Skin of body (tissue), 2 donors: ENCODE measurements around the gene COL18A1. TPM values are rescaled to one million over a fixed set of nuclear protein-coding genes. Genes with fewer than 3 reads are reported as not detected.

Source experiments
- DNase-seq: peaks from one replicate; lab custom pipeline; 2025; lab: John Stamatoyannopoulos, UW
- total RNA-seq: library from RNA; depleted of rRNA; stranded (reverse); fragments of >200 nt; gene quantifications from one replicate; pipeline ENCODE4 v1.2.3, GENCODE V29; 2014

COL18A1 gene
- total RNA-seq, 1 donor from 2014 or later: 60.9 TPM

DNA sequence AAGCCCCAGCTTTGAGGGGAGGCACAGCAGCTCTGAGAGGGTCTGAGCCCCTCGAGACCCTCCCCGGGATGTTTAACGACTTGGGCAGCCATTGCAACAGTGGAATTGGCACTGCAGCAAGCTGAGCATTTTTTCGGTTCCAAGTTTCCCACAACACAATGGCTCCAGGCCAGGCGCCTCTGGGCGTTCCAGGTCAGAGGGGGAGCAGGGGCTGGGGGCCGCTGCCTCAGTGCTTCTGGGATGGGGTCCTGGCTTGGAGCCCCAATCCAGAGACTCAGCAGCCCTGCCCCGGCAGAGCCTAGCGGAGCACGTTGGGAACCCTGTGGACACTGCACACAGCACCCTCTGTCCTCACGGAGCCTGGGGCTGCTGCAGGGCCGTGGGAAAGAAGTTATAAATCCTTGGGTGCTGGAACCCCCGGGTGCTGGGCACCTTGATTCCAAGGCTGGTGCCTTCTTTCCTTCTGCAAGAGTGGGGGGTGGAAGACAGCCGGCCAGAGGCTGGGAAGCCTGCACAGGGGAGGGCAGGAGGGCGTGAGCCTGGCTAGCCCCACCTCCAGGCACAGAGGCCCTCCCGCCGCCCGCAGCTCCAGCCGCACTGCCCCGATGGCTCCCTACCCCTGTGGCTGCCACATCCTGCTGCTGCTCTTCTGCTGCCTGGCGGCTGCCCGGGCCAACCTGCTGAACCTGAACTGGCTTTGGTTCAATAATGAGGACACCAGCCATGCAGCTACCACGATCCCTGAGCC, 50.1 kb downstream of the COL18A1 start:
- no peak for DNase-seq

GRCh38 chr21:45455674-45456583, 51.0 kb downstream of the COL18A1 start:
- DNase-seq: no peak

GRCh38 chr21:45456584-45457160, 51.7 kb downstream of the COL18A1 start:
- no peak for DNase-seq

DNA sequence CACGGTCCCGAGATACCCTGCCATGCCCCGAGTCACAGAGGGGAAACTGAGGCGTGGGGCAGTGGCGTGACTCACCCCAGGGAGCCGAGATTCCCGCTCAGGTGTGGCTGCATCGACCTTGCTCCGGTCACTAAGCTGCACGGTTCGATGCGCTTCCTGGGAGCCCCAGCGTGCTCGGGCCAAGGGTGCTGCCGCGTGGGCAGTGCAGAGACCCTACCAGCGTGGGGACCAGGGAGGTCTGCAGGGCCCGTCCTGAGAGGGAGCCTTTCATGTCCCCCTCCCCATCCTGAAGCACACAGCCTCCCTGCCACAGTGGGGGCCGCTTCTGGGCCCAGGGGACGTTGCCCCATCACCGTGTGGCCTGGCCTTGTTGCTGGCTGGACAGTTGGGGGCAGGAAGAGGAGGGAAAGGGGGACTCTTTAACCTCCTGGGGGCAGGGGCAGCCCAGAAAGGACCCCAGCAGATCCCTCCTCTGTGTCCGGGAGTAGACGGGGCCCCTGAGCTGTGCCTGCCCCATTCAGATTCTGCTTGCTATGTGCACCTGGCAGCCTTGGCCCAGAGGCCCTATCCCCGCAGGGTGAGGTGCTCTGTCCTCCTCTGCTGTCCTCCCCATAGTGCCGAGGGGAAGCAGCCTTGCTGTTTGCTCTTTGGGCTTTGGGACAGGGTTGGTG, 52.3 kb downstream of the COL18A1 start:
- no peak for DNase-seq

GRCh38 chr21:45457832-45458172, 52.8 kb downstream of the COL18A1 start:
- no peak for DNase-seq

- DNase-seq: no peak
Observed at GRCh38 chr21:45458281-45459170, 53.6 kb downstream of the COL18A1 start.

- no peak for DNase-seq
Observed at GRCh38 chr21:45459171-45460010, 54.4 kb downstream of the COL18A1 start.

DNA sequence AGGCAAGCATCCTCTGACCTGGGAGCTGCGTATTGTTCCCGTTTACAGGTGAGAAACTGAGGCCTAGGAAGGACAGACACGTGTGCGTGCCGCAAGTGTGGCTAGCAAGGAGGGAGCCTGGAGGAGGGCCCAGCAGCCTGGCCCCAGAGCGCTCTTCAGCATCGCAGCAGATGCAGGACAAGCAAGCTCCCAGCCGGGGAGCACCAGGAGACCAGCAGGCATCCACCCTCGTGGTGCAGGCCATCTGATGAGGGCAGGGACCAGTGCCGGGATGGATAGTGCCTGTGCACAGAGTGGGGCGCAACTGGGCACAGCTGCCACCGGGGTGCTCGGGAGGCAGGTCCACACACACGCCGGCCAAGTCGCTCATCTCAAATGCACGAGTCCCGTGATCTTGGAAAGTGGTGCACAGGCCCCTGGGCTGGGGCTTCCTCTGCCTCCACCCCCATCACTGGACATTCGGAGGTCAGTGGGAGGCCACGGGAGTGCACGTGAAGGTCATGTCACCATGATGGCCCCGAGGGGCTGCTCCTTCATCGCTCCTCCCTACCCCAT, 55.1 kb downstream of the COL18A1 start:
- no peak for DNase-seq

- DNase-seq: no peak
Observed at GRCh38 chr21:45460611-45461368, 55.8 kb downstream of the COL18A1 start.

GRCh38 chr21:45461369-45461750, 56.4 kb downstream of the COL18A1 start:
- no peak for DNase-seq

DNA sequence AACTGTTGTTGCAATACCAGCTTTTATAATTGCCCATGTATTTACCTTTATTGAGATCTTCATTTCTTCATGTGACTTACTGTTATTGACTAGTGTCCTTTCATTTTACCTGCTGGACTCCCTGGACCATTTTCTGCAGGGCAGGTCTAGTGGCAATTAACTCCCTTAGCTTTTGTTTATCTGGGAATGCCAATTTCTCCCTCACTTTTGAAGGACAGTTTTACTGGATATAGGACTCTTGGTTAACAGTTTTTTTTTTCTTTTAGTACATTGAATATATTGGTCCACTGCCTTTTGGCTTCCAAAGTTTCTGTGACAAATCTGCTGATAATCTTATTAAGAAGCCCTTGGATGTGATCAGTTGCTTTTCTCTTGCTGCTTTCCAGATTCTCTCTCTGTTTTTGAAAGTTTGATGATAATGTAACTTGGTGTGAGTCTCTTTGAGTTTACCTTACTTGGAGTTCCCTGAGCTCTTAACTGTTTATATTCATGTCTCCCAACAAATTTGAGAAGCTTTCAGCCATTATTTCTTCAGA, 56.9 kb downstream of the COL18A1 start:
- no peak for DNase-seq

DNA sequence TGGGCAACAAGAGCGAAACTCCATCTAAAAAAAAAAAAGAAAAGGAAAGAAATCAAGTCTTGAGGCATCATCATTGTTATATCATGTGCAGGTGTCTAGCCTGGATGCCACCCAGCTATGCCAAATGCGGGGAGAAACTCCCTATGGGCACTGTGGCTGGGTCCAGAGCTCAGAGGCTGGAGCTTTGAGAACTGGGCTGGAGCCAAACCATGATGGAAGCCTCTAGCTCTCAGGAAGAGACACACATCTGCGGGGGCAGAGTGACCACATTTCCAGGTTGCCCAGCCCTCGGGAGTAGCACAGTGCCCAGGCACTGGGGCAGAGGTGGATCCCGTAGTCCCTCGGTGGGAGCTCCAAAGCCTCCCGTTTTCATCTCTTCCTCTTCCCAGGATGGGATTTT, 58.9 kb downstream of the COL18A1 start:
- DNase-seq: no peak

DNA sequence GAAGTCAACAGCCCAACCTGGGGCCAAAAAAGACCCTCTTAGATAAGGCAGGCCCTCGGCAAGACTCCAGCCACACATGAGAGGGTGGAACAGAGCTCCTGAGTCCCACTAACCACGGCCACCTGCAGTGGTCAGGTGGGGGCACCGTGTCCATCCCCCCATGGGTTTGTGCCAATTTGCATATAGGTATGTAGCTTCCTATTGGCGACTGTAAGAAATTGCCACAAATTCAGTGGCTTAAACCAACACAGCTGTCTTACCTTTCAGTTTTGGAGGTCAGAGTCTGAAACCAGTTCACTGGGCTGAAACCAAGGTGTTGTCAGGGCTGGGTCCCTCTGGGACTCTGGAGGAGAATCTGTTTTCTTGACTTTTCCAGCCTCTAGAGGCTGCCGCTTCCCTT, 59.3 kb downstream of the COL18A1 start:
- DNase-seq: no peak

GRCh38 chr21:45465105-45465504, 60.1 kb downstream of the COL18A1 start:
- no peak for DNase-seq

DNA sequence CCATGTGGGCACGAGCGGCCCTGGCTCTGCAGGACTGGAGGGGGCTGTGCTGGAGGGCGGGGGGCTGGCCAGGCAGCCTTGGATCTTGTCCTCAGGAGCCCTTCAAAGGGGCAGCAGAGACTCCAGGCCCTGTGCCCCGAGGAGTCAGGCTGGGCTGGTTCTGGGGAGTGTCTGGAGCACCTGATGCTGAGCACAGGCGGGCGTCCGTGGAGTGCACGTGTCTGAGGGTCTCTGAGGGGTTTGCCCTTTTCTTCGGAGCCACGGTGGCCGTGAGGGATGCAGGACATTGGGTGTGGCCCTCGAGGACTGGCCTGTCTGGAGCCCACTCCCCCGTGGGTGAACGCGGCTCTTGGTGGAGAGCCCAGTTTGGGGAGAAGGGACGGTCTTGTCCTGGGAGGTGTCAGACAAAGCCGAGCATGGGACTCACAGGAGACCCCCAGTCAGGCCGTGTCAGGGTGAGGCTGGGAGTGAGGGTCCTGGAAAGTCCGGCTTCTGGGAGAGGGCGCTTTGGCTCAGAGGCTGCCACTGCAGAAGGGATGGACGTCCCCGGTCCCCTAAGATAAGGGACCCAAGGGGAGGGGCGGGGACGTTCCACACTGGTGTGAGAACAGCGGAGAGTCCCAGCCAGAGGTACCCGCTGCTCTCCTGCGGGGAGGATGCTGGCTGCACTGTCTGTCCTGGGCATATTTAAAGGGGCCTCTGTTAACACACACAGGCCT, 60.8 kb downstream of the COL18A1 start:
- no peak for DNase-seq

DNA sequence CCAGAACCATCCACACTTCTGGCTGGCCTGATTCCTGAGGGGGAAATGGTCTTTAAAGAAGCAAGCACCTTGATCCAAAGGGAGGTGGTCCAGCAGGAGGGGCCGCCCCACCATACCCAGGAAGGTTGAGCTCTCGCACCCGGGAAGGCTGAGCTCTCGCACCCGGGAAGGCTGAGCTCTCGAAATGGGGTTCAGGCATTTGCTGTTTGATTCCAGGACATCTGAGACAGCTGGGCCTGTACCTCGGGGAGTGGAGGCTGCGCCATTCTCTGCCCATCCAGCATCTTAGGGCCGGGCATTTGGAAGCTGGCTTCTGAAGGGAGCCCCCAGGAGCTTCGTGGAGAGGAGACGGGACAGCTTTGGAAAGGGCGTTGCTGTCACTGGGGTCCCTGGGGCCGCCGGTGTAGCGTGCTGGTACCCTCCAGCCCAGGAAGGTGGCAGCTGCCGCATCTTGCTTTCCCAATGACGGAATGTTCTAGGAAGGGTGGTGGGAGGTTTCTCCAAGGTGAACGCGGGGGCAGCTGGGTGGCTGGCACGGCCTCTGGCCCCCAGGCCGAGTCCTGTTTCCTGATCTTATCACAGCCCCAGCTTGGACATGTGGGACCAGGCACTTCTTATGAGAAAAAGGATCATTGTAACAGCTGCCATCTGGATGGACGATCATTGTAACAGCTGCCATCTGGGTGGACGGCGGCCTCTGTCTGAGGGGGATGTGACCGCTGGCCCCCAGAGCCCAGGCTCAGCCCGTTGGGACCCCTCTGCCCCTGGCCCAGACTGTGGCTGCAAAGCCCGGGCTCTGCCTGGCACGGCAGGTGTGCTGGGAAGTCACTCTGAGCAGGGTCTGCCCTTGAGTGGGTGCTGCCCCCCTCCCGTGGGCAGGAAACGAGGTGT, 61.6 kb downstream of the COL18A1 start:
- DNase-seq: no peak
